ENCODE results near the gene IL37.

The IL37 gene

GRCh38 chr2:112946086-112946485 is 35.1 kb downstream of the IL37 start (continued):
- TF ChIP-seq ZBTB21 (tag by site-specific recombination; IDR thresholded peaks at IDR 0.05) = no peak
- no peak for TF ChIP-seq ZNF26 (tag by site-specific recombination; IDR thresholded peaks at IDR 0.05)
- TF ChIP-seq ZNF133 (tag by site-specific recombination; IDR thresholded peaks at IDR 0.05) = no peak
- no peak for TF ChIP-seq ZNF2 (tag by site-specific recombination; IDR thresholded peaks at IDR 0.05)
- TF ChIP-seq KLF17 (tag by site-specific recombination; IDR thresholded peaks at IDR 0.05) = no peak
- TF ChIP-seq ZNF184 (tag by site-specific recombination; IDR thresholded peaks at IDR 0.05) = no peak
- no peak for TF ChIP-seq ZBTB20 (tag by site-specific recombination; IDR thresholded peaks at IDR 0.05)
- TF ChIP-seq ZXDB (tag by site-specific recombination; IDR thresholded peaks at IDR 0.05) = no peak
- no peak for TF ChIP-seq ZNF514 (tag by site-specific recombination; IDR thresholded peaks at IDR 0.05)

- TF ChIP-seq ZNF837 (tag by site-specific recombination; IDR thresholded peaks at IDR 0.05) (no peak), SETDB1 (IDR thresholded peaks at IDR 0.05; ENCODE audit: insufficient read length, low read length) (peak; percentile 70)
- Histone ChIP-seq H3K9me3 (ENCODE audit: control insufficient read depth, insufficient read depth, low read depth, low read length) (no peaks in the 10 kb centered on the region), H3K4me1 (ENCODE audit: control insufficient read depth, insufficient read depth, low read length) (no peaks in the 10 kb centered on the region), H3K4me3 (ENCODE audit: low read depth, low read length) (no peak overlapping the region), H3K27ac (ENCODE audit: extremely low read depth, low read depth, low read length) (no peak overlapping the region), H3K36me3 (ENCODE audit: control insufficient read depth in 2 of 2, insufficient read depth in 1 of 2, low read length in 2 of 2) (no peaks in the 10 kb centered on the region)
- POLR2A ChIA-PET = no interaction called here
- CTCF ChIA-PET = interaction anchor here (1.0 to 3.8 kb wide), 4 partner anchors 12 to 256 kb away, joined by 4 to 22 read pairs (median 9); no protein-coding TSS in a partner anchor
These were observed 36.4 kb downstream of the IL37 start for GRCh38 chr2:112947374-112947773.

- Histone ChIP-seq H3K9me3 (ENCODE audit: control insufficient read depth, insufficient read depth, low read depth, low read length) (no peaks in the 10 kb centered on the region), H3K36me3 (ENCODE audit: control insufficient read depth in 2 of 2, insufficient read depth in 1 of 2, low read length in 2 of 2) (no peaks in the 10 kb centered on the region), H3K4me1 (ENCODE audit: control insufficient read depth, insufficient read depth, low read length) (no peaks in the 10 kb centered on the region), H3K27ac (ENCODE audit: extremely low read depth, low read depth, low read length) (no peak overlapping the region), H3K4me3 (ENCODE audit: low read depth, low read length) (no peak overlapping the region)
- CTCF ChIA-PET = interaction anchor here (3.5 to 3.8 kb wide), 2 partner anchors 10 to 200 kb away, joined by 12 to 22 read pairs; no protein-coding TSS in a partner anchor
- TF ChIP-seq ZNF776 (tag by site-specific recombination; IDR thresholded peaks at IDR 0.05; ENCODE audit: borderline replicate concordance) = no peak
- TF ChIP-seq ZNF549 (tag by site-specific recombination; IDR thresholded peaks at IDR 0.05) = no peak
- no peak for TF ChIP-seq ZNF19 (tag by site-specific recombination; IDR thresholded peaks at IDR 0.05; ENCODE audit: low read depth)
- no peak for TF ChIP-seq ZNF692 (tag by site-specific recombination; IDR thresholded peaks at IDR 0.05)
- no peak for TF ChIP-seq ZNF76 (tag by site-specific recombination; IDR thresholded peaks at IDR 0.05; ENCODE audit: borderline replicate concordance, low read depth)
- no peak for TF ChIP-seq ZNF155 (tag by site-specific recombination; IDR thresholded peaks at IDR 0.05)
- TF ChIP-seq ZNF292 (tag by site-specific recombination; IDR thresholded peaks at IDR 0.05; ENCODE audit: borderline replicate concordance, low read depth) = no peak
- TF ChIP-seq TRIM28 (IDR thresholded peaks at IDR 0.05; ENCODE audit: borderline replicate concordance, low read length) = no peak
- no peak for TF ChIP-seq ZNF791 (tag by site-specific recombination; IDR thresholded peaks at IDR 0.05)
- no peak for TF ChIP-seq SETDB1 (IDR thresholded peaks at IDR 0.05; ENCODE audit: insufficient read length, low read length)
- TF ChIP-seq ZNF548 (tag by site-specific recombination; IDR thresholded peaks at IDR 0.05) = no peak
- no peak for TF ChIP-seq ZNF132 (tag by site-specific recombination; IDR thresholded peaks at IDR 0.05; ENCODE audit: borderline replicate concordance)
- TF ChIP-seq ZBTB1 (tag by site-specific recombination; IDR thresholded peaks at IDR 0.05) = no peak
- no peak for TF ChIP-seq FEZF1 (tag by site-specific recombination; IDR thresholded peaks at IDR 0.05)
- TF ChIP-seq ZNF354C (tag by site-specific recombination; IDR thresholded peaks at IDR 0.05; ENCODE audit: borderline replicate concordance, low read depth) = no peak
- TF ChIP-seq PRDM10 (tag by site-specific recombination; IDR thresholded peaks at IDR 0.05) = no peak
- no peak for TF ChIP-seq ZBTB21 (tag by site-specific recombination; IDR thresholded peaks at IDR 0.05)
- no peak for TF ChIP-seq YY2 (tag by site-specific recombination; IDR thresholded peaks at IDR 0.05)
- POLR2A ChIA-PET = no interaction called here
These were observed 38.5 kb downstream of the IL37 start for GRCh38 chr2:112949456-112949855.
